SK-N-SH (cell line): ENCODE measurements around the gene HERC3.

Source experiments
- CTCF ChIP-seq: fragments of 200-600 bp; sonication (generic); IDR thresholded peaks from 2 replicates; pipeline ENCODE4 v1.6.1; 2017; ENCODE audit warnings: antibody characterized with exemption, mild to moderate bottlenecking, moderate library complexity
- EP300 ChIP-seq, 2 experiments: IDR thresholded peaks; 2 replicates each; pipeline versions ENCODE4 v1.4.0 to v1.6.1; 2012; ENCODE audit warnings: borderline replicate concordance in 1 of 2, low read depth in 1 of 2, low read length in 1 of 2
- RCOR1 ChIP-seq: fragments of 150-350 bp; IDR thresholded peaks from 2 replicates; pipeline ENCODE4 v1.6.1; 2017; ENCODE audit warnings: antibody characterized with exemption, low read length
- SIN3A ChIP-seq: IDR thresholded peaks from 2 replicates; pipeline ENCODE4 v1.6.1; 2012; ENCODE audit warnings: low read depth, mild to moderate bottlenecking, low read length, moderate library complexity, borderline replicate concordance

- no peak for TF ChIP-seq EP300 (IDR thresholded peaks at IDR 0.05; ENCODE audit: borderline replicate concordance in 1 of 2, low read depth in 1 of 2, low read length in 1 of 2)
- TF ChIP-seq SIN3A: no peak
- TF ChIP-seq CTCF: no peak
- TF ChIP-seq RCOR1: no peak
Observed at GRCh38 chr4:88728146-88728545, 135.9 kb downstream of the HERC3 start.
